ACHN (cell line): Measurements from ENCODE around the gene PAFAH1B1.

Experiments used
- DNase-seq: peaks from one replicate; pipeline ENCODE4 v3.0.0-alpha.2; 2015
- in situ Hi-C: cut with HindIII; loops from 2 replicates; pipeline ENCODE4 v1.10.0; 2017; ENCODE audit warnings: low sequenced_read_pairs, low pct_ligation_motif_present, low pct_unique_long_range_greater_than_20kb

Gene PAFAH1B1

GRCh38 chr17:2730764-2731353 lies 137.4 kb downstream of the PAFAH1B1 start:
- DNase-seq = no peak
- in situ Hi-C loops = no loop called here

GRCh38 chr17:2731807-2732206 lies 138.4 kb downstream of the PAFAH1B1 start:
- in situ Hi-C loops = no loop called here

GRCh38 chr17:2734939-2735338 lies 141.5 kb downstream of the PAFAH1B1 start:
- in situ Hi-C loops = no loop called here
- no peak for DNase-seq

More at GRCh38 chr17:2731807-2732206, 138.4 kb downstream of the PAFAH1B1 start:
- no peak for DNase-seq
